VCaP (cell line): Measurements from ENCODE around the gene MBD2.
"Not testable (repeated sequence)": the region's sequence is repeated elsewhere in the genome, so short reads cannot be mapped to it uniquely, and the experiment has no call there.

ENCODE experiments used
- H3K27ac ChIP-seq: fragments of 450-650 bp; 2 replicates; pipeline ENCODE4 v1.5.1; 2017
- CTCF ChIP-seq: fragments of 450-650 bp; conservative IDR thresholded peaks from 2 replicates; pipeline ENCODE4 v1.5.1; 2017; ENCODE audit warnings: mild to moderate bottlenecking, moderate library complexity

MBD2 gene

GRCh38 chr18:54222922-54223567 lies 1.4 kb downstream of the MBD2 start:
- peak overlapping the region; percentile 86 for H3K27ac ChIP-seq
- TF ChIP-seq CTCF: peak; percentile 71

- H3K27ac ChIP-seq: no peak overlapping the region
- no peak for TF ChIP-seq CTCF
Observed at GRCh38 chr18:54220406-54220805, 4.1 kb downstream of the MBD2 start.

GRCh38 chr18:54218803-54219202 lies 5.7 kb downstream of the MBD2 start:
- H3K27ac ChIP-seq: not testable (repeated sequence)

- H3K27ac ChIP-seq: no peak overlapping the region
- no peak for TF ChIP-seq CTCF
Observed at GRCh38 chr18:54218299-54218698, 6.2 kb downstream of the MBD2 start.

- no peak for TF ChIP-seq CTCF
- no peak overlapping the region for H3K27ac ChIP-seq
Observed at GRCh38 chr18:54217624-54218023, 6.8 kb downstream of the MBD2 start.

GRCh38 chr18:54215069-54215468 lies 9.4 kb downstream of the MBD2 start:
- H3K27ac ChIP-seq: no peak overlapping the region
- TF ChIP-seq CTCF: no peak

GRCh38 chr18:54210463-54210862 lies 14.0 kb downstream of the MBD2 start:
- H3K27ac ChIP-seq: no peak overlapping the region
- no peak for TF ChIP-seq CTCF

- TF ChIP-seq CTCF: no peak
- H3K27ac ChIP-seq: no peak overlapping the region
Observed at GRCh38 chr18:54209471-54210180, 14.8 kb downstream of the MBD2 start.
